Psoas muscle (tissue), 8 donors: ENCODE results near the gene PTPRB. TPM values are rescaled to one million over a fixed set of nuclear protein-coding genes. Genes with fewer than 3 reads are reported as not detected.

ENCODE experiments used
- ATAC-seq, 4 donors: fragments of 200-7000 bp; cut with Tn5 transposase; one replicate each; pipeline ENCODE4 v1.9.1; 2020; ENCODE audit warnings: moderate library complexity in 3 of 4, mild to moderate bottlenecking in 2 of 4
- DNase-seq, 2 donors: peaks; one replicate each; pipeline ENCODE4 v3.0.0-alpha.2; 2020
- H3K27ac ChIP-seq: fragments of 200-600 bp; one replicate; pipeline ENCODE4 v1.8.0; 2022
- H3K27me3 ChIP-seq, 3 donors: fragments of 200-600 bp in 1 of 3; one replicate each; pipeline versions ENCODE4 v1.6.1 to v1.8.0; 2013 to 2022; ENCODE audit warnings: low read length in 2 of 3, mild to moderate bottlenecking in 2 of 3, moderate library complexity in 1 of 3; ENCODE audit not compliant: insufficient read depth in 3 of 3
- H3K36me3 ChIP-seq, 2 donors: fragments of 200-600 bp in 1 of 2; one replicate each; pipeline versions ENCODE4 v1.6.1 to v1.8.0; 2013 to 2022; ENCODE audit warnings: low read depth in 1 of 2, mild to moderate bottlenecking in 1 of 2, moderate library complexity in 1 of 2; ENCODE audit not compliant: insufficient read depth in 1 of 2
- H3K4me1 ChIP-seq: fragments of 200-600 bp; one replicate; pipeline ENCODE4 v1.8.0; 2022
- H3K4me3 ChIP-seq: fragments of 200-600 bp; one replicate; pipeline ENCODE4 v1.8.0; 2022; ENCODE audit warnings: mild to moderate bottlenecking
- H3K9me3 ChIP-seq: fragments of 200-600 bp; one replicate; pipeline ENCODE4 v1.8.0; 2022
- WGBS, 3 donors: extraction: QIAGEN DNeasy Blood & Tissue Kit; methylation state at CpG; one replicate each; pipeline versions ENCODE4 v1.1.6 to v1.1.7; 2013; 5-methylcytosine and 5-hydroxymethylcytosine counted together
- intact Hi-C, 2 donors: fragments of 100-400 bp; cut with DNase I; formaldehyde crosslinking; loops; one replicate each; pipeline versions ENCODE4 v1.11.0 to v1.14.2; 2022
- polyA plus RNA-seq, 3 donors: library from polyadenylated mRNA; stranded (reverse); fragments of 200-250 nt; gene quantifications; one replicate each; pipeline ENCODE4 v1.2.3, GENCODE V29; 2013
- total RNA-seq, 4 donors: library from RNA; stranded (reverse); fragmentation: NEBNext Ultra II Directional in 2 of 4; extraction: Animal tissue kit (Norgen Biotek cat#: 25700) in 2 of 4; gene quantifications; one replicate each; pipeline versions ENCODE4 v1.2.1 to v1.2.4, GENCODE V29; 2021 to 2023
- TF ChIP-seq, protein P1 (sequence below): fragments of 200-600 bp; IDR thresholded peaks from one replicate; pipeline ENCODE4 v1.8.0; 2022; ENCODE audit warnings: antibody characterized with exemption
- donor health status: healthy with polysubstance abuse.
- donor health status: DM: no; HTN: no; CAD: no; lungs with moderate emphysema.
- donor health status: Bipolar disorder and iron deficiency.
- donor health status: healthy.
- donor health status: DM: yes; HTN: yes; CAD: no.
- donor health status: DM: no; HTN: no; CAD: no.
- donor health status: DM: no; HTN: no; CAD: no.
- donor health status: DM: yes; HTN: yes; CAD: no.

Gene PTPRB
- total and polyA plus RNA-seq, 7 donors, result 6.5 to 32.1 (median 10.9) TPM

GRCh38 chr12:70549340-70550179 is 87.7 kb downstream of the PTPRB start:
- ATAC-seq, result no peak

DNA sequence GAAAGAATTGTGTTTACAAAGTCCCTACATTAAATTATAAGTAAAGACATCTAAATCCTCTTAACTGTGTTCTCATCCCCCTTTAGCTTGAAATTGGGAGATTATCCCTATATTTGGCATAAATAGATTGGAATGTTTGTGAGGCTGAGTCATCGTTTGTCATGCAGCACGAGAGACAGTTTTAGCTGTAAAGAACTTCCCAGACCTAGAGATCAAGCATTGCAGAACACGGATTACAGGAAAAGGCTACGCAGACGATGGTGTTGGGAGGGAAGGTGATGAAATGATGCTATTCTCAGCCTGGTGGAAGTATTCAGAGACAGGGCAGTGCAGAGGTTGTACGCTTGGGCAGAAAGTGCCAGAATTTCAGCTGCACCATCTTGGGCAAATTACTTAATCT is 93.8 kb downstream of the PTPRB start:
- H3K27me3 ChIP-seq, result no peaks in the 10 kb centered on the region
- no peak overlapping the region for H3K27ac ChIP-seq
- intact Hi-C loops, result no loop called here
- no peaks in the 10 kb centered on the region for H3K9me3 ChIP-seq
- TF ChIP-seq, protein P1, sequence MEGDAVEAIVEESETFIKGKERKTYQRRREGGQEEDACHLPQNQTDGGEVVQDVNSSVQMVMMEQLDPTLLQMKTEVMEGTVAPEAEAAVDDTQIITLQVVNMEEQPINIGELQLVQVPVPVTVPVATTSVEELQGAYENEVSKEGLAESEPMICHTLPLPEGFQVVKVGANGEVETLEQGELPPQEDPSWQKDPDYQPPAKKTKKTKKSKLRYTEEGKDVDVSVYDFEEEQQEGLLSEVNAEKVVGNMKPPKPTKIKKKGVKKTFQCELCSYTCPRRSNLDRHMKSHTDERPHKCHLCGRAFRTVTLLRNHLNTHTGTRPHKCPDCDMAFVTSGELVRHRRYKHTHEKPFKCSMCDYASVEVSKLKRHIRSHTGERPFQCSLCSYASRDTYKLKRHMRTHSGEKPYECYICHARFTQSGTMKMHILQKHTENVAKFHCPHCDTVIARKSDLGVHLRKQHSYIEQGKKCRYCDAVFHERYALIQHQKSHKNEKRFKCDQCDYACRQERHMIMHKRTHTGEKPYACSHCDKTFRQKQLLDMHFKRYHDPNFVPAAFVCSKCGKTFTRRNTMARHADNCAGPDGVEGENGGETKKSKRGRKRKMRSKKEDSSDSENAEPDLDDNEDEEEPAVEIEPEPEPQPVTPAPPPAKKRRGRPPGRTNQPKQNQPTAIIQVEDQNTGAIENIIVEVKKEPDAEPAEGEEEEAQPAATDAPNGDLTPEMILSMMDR, result no peak
- 14 to 22% (median 21%) methylated on average over 6 of the region's 6 CpGs for WGBS, 3 donors
- H3K4me1 ChIP-seq, result no peaks in the 10 kb centered on the region
- ATAC-seq (no peak), DNase-seq (no peak)
- H3K36me3 ChIP-seq, result no peaks in the 10 kb centered on the region
- no peak overlapping the region for H3K4me3 ChIP-seq

More at GRCh38 chr12:70549340-70550179, 87.7 kb downstream of the PTPRB start:
- Histone ChIP-seq H3K4me3 (no peak overlapping the region), H3K27me3 (peaks cover 0 to 2% (median 0%) of the 10 kb centered on the region in 3 donors), H3K4me1 (no peaks in the 10 kb centered on the region), H3K27ac (no peak overlapping the region), H3K36me3 (no peaks in the 10 kb centered on the region), H3K9me3 (no peaks in the 10 kb centered on the region)
- TF ChIP-seq, protein P1, result no peak
- WGBS, 3 donors, result 67 to 72% (median 70%) methylated on average over 10 of the region's 10 CpGs
- intact Hi-C loops, result no loop called here
- no peak for DNase-seq

DNA sequence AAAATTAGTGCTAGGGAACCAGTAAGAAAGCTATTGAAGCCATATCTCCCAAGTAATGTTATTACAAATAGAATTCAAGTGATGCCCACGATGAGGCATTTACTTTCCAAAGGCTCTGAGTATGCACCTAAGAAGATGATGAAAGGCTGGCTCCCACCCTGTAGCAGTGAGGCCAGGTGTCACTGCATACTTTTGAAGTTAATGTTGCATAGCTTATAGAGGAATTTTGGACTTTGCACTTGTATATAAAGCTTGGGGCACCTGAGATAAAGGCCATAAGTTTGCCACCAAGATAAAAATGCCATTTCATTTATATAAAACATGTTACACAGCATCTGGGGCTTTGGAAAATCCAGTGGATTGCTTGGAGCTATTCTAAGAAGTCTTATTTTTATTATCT is 96.2 kb downstream of the PTPRB start:
- intact Hi-C loops, result no loop called here
- 57 to 66% (median 65%) methylated on average over 1 of the region's 1 CpG for WGBS, 3 donors

DNA sequence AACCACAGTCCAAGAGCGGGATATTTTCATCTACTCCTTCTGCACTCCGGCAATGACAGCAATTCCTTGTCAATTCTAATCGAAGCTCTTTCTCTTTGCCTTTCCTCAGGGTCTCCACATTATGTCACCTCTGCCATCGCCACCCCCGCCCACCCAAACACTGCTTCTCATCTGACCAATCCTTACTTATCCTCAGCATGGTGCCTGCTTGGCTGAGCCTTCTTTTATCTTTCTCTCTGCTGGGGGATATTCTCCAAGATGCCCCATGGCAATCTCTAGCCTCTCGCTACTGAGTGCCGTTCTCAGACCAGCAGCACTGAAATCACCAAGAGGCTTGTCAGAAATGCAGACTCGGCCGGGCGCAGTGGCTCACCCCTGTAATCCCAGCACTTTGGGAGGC is 100.6 kb downstream of the PTPRB start:
- ATAC-seq (no peak), DNase-seq (no peak)
- Histone ChIP-seq H3K27me3 (no peaks in the 10 kb centered on the region), H3K36me3 (no peaks in the 10 kb centered on the region), H3K4me1 (no peaks in the 10 kb centered on the region), H3K4me3 (no peak overlapping the region), H3K9me3 (no peaks in the 10 kb centered on the region), H3K27ac (no peak overlapping the region)
- TF ChIP-seq, protein P1, result no peak
- 92 to 94% (median 93%) methylated on average over 10 of the region's 10 CpGs for WGBS, 3 donors
- intact Hi-C loops, result no loop called here

More for the DNA sequence above, 96.2 kb downstream of the PTPRB start:
- no peaks in the 10 kb centered on the region for H3K36me3 ChIP-seq
- no peaks in the 10 kb centered on the region for H3K27me3 ChIP-seq
- H3K9me3 ChIP-seq, result no peaks in the 10 kb centered on the region
- no peaks in the 10 kb centered on the region for H3K4me1 ChIP-seq
- H3K4me3 ChIP-seq, result no peak overlapping the region
- ATAC-seq (no peak), DNase-seq (no peak)
- H3K27ac ChIP-seq, result no peak overlapping the region
- TF ChIP-seq, protein P1, result no peak
